Measurements from ENCODE around the gene EMC8.

GRCh38 chr16:85774811-85775210 is 24.5 kb downstream of the EMC8 start:
- TF ChIP-seq, protein P1, sequence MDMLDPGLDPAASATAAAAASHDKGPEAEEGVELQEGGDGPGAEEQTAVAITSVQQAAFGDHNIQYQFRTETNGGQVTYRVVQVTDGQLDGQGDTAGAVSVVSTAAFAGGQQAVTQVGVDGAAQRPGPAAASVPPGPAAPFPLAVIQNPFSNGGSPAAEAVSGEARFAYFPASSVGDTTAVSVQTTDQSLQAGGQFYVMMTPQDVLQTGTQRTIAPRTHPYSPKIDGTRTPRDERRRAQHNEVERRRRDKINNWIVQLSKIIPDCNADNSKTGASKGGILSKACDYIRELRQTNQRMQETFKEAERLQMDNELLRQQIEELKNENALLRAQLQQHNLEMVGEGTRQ (IDR thresholded peaks at IDR 0.05; ENCODE audit: low read length), result no peak
- TF ChIP-seq POU5F1 (IDR thresholded peaks at IDR 0.05; ENCODE audit: low read depth, low read length) (no peak), POLR2AphosphoS5 (IDR thresholded peaks at IDR 0.05; ENCODE audit: low read depth, low read length) (no peak), JUN (IDR thresholded peaks at IDR 0.05; ENCODE audit: low read depth, low read length) (no peak), CTCF (IDR thresholded peaks at IDR 0.05; ENCODE audit: control extremely low read depth in 1 of 3, insufficient read depth in 1 of 3, low read depth in 1 of 3, low read length in 3 of 3) (no peak), CEBPB (IDR thresholded peaks at IDR 0.05; ENCODE audit: low read depth, low read length) (no peak), EGR1 (IDR thresholded peaks at IDR 0.05; ENCODE audit: borderline replicate concordance, low read depth, low read length) (no peak)

Measured in H1 (cell line).